GM20431 (cell line): ENCODE data around the gene MED27.

Source experiments
- in situ Hi-C: fragments of 300-500 bp; cut with MseI, MboI; formaldehyde crosslinking; loops from one replicate; pipeline ENCODE4 v1.15.0; 2020; ENCODE audit warnings: low sequenced_read_pairs; ENCODE audit not compliant: unreplicated experiment

MED27 gene

GRCh38 chr9:132003896-132004295 is 75.8 kb downstream of the MED27 start:
- in situ Hi-C loops, result no loop called here

GRCh38 chr9:132003319-132003704 is 76.4 kb downstream of the MED27 start:
- in situ Hi-C loops, result no loop called here

GRCh38 chr9:132002643-132003318 is 76.9 kb downstream of the MED27 start:
- in situ Hi-C loops, result no loop called here

GRCh38 chr9:132001567-132001966 is 78.1 kb downstream of the MED27 start:
- in situ Hi-C loops, result no loop called here

GRCh38 chr9:132000659-132001058 is 79.0 kb downstream of the MED27 start:
- in situ Hi-C loops, result no loop called here

- in situ Hi-C loops, result no loop called here
Measured at GRCh38 chr9:131999692-132000551, 79.7 kb downstream of the MED27 start.

GRCh38 chr9:131997779-131998178 is 81.9 kb downstream of the MED27 start:
- in situ Hi-C loops, result no loop called here

GRCh38 chr9:131997076-131997475 is 82.6 kb downstream of the MED27 start:
- in situ Hi-C loops, result no loop called here

- in situ Hi-C loops, result no loop called here
Measured at GRCh38 chr9:131995382-131995781, 84.3 kb downstream of the MED27 start.

GRCh38 chr9:131994364-131995125 is 85.1 kb downstream of the MED27 start:
- in situ Hi-C loops, result no loop called here

- in situ Hi-C loops, result no loop called here
Measured at GRCh38 chr9:131992906-131993657, 86.6 kb downstream of the MED27 start.

GRCh38 chr9:131987232-131987631 is 92.4 kb downstream of the MED27 start:
- in situ Hi-C loops, result no loop called here

- in situ Hi-C loops, result no loop called here
Measured at GRCh38 chr9:131986576-131986975, 93.1 kb downstream of the MED27 start.

GRCh38 chr9:131986089-131986488 is 93.6 kb downstream of the MED27 start:
- in situ Hi-C loops, result no loop called here

- in situ Hi-C loops, result no loop called here
Measured at GRCh38 chr9:131984564-131984963, 95.1 kb downstream of the MED27 start.

GRCh38 chr9:131982671-131983239 is 96.9 kb downstream of the MED27 start:
- in situ Hi-C loops, result no loop called here

- in situ Hi-C loops, result no loop called here
Measured at GRCh38 chr9:131982102-131982501, 97.6 kb downstream of the MED27 start.

GRCh38 chr9:131981116-131981776 is 98.4 kb downstream of the MED27 start:
- in situ Hi-C loops, result no loop called here

GRCh38 chr9:131980267-131981016 is 99.2 kb downstream of the MED27 start:
- in situ Hi-C loops, result no loop called here
